ENCODE data around the gene SEZ6L2.

- TF ChIP-seq EZH2 (IDR thresholded peaks at IDR 0.05) (no peak), POLR2AphosphoS5 (IDR thresholded peaks at IDR 0.05; ENCODE audit: borderline replicate concordance, low read depth, low read length) (no peak)
Measured at GRCh38 chr16:29903590-29903989, 4.2 kb upstream of the SEZ6L2 start.

All from SK-N-MC (cell line).